Left ventricle myocardium inferior (tissue), 1 donor: ENCODE measurements around the gene NEMF. TPM values are rescaled to one million over a fixed set of nuclear protein-coding genes. Genes with fewer than 3 reads are reported as not detected.

ENCODE experiments used
- DNase-seq: peaks from one replicate; pipeline ENCODE4 v3.0.0-alpha.2; 2020
- H3K27ac ChIP-seq: fragments of 200-600 bp; replicated peaks from 2 replicates; pipeline ENCODE4 v1.8.0; 2021
- H3K27me3 ChIP-seq: fragments of 200-600 bp; 2 replicates; pipeline ENCODE4 v1.8.0; 2021; ENCODE audit warnings: low read depth
- H3K36me3 ChIP-seq: fragments of 200-600 bp; 2 replicates; pipeline ENCODE4 v1.8.0; 2021
- H3K4me1 ChIP-seq: fragments of 200-600 bp; 2 replicates; pipeline ENCODE4 v1.8.0; 2021
- H3K4me3 ChIP-seq: fragments of 200-600 bp; 2 replicates; pipeline ENCODE4 v1.8.0; 2021; ENCODE audit warnings: mild to moderate bottlenecking, moderate library complexity
- H3K9me3 ChIP-seq: fragments of 200-600 bp; replicated peaks from 2 replicates; pipeline ENCODE4 v1.8.0; 2021
- intact Hi-C: fragments of 100-400 bp; cut with micrococcal nuclease; formaldehyde crosslinking; loops from one replicate; pipeline ENCODE4 v1.11.0; 2022
- total RNA-seq: library from RNA; stranded (reverse); fragmentation: NEBNext Ultra II Directional; extraction: Animal tissue kit (Norgen Biotek cat#: 25700); gene quantifications from one replicate; pipeline ENCODE4 v1.2.1, GENCODE V29; 2021
- TF ChIP-seq, protein P1 (sequence below): fragments of 200-600 bp; IDR thresholded peaks from 2 replicates; pipeline ENCODE4 v1.8.0; 2021; ENCODE audit warnings: antibody characterized with exemption, mild to moderate bottlenecking, borderline replicate concordance
- donor health status: DM: no; HTN: yes; CAD: no; lungs with severe emphysema.

The NEMF gene
- total RNA-seq, 1 donor from 2014 or later: 52.7 TPM

DNA sequence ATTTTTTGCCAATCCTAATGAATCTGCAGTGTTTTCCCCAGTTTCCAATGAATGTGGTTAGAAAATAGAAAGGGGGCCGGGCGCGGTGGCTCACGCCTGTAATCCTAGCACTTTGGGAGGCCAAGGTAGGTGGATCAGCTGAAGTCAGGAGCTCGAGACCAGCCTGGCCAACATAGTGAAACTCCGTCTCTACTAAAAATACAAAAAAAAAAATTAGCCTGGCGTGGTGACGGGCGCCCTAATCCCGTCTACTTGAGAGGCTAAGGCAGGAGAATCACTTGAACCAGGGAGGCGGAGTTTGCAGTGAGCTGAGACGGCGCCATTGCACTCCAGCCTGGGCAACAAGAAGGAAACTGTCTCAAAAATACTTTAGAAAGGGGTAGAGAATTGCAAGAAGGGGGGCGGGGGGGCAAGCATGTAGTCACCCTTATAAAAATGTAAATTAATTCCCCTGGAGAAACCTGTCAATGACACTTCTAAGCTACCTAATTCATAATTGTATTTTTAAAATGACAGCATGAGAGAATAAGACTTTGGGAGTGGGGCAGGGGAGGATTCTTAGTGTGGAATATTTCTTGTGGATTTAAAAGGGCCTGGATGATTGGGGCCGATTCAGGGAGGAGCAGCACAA is 82.9 kb downstream of the NEMF start:
- DNase-seq: no peak

DNA sequence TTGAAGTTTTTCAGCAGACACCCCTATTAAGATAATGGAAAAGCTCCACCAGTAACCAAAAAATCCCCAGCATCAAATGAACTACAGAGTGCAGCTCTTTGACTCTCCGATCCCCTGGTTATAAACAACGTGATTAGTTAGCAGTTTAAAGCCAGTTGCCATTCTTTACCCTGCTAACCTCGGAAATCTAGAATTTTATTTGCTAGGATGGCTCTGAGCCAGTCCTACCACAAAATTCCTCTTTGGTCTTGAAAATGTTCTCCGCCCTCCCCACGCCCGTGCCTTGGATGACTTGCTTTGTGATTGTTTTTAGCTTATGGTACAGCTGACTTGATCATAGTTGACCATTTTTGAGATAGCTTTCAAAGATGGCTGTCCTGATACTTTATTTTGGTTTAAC is 83.4 kb downstream of the NEMF start:
- intact Hi-C loops: loop anchor here (10.0 kb wide), 1 partner anchor 134 kb away; the partner anchor contains the start of gene DNAAF2
- H3K27me3 ChIP-seq: no peaks in the 10 kb centered on the region

More for the DNA sequence above, 82.9 kb downstream of the NEMF start:
- Histone ChIP-seq H3K4me3 (peak overlapping the region; percentile 99), H3K4me1 (peaks cover 47% of the 10 kb centered on the region), H3K27me3 (no peaks in the 10 kb centered on the region), H3K9me3 (no peaks in the 10 kb centered on the region), H3K36me3 (peaks cover 28% of the 10 kb centered on the region), H3K27ac (peak overlapping the region; percentile 100)
- TF ChIP-seq, protein P1, sequence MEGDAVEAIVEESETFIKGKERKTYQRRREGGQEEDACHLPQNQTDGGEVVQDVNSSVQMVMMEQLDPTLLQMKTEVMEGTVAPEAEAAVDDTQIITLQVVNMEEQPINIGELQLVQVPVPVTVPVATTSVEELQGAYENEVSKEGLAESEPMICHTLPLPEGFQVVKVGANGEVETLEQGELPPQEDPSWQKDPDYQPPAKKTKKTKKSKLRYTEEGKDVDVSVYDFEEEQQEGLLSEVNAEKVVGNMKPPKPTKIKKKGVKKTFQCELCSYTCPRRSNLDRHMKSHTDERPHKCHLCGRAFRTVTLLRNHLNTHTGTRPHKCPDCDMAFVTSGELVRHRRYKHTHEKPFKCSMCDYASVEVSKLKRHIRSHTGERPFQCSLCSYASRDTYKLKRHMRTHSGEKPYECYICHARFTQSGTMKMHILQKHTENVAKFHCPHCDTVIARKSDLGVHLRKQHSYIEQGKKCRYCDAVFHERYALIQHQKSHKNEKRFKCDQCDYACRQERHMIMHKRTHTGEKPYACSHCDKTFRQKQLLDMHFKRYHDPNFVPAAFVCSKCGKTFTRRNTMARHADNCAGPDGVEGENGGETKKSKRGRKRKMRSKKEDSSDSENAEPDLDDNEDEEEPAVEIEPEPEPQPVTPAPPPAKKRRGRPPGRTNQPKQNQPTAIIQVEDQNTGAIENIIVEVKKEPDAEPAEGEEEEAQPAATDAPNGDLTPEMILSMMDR: no peak
- intact Hi-C loops: loop anchor here (10.0 kb wide), 1 partner anchor 135 kb away; the partner anchor contains the start of gene DNAAF2

DNA sequence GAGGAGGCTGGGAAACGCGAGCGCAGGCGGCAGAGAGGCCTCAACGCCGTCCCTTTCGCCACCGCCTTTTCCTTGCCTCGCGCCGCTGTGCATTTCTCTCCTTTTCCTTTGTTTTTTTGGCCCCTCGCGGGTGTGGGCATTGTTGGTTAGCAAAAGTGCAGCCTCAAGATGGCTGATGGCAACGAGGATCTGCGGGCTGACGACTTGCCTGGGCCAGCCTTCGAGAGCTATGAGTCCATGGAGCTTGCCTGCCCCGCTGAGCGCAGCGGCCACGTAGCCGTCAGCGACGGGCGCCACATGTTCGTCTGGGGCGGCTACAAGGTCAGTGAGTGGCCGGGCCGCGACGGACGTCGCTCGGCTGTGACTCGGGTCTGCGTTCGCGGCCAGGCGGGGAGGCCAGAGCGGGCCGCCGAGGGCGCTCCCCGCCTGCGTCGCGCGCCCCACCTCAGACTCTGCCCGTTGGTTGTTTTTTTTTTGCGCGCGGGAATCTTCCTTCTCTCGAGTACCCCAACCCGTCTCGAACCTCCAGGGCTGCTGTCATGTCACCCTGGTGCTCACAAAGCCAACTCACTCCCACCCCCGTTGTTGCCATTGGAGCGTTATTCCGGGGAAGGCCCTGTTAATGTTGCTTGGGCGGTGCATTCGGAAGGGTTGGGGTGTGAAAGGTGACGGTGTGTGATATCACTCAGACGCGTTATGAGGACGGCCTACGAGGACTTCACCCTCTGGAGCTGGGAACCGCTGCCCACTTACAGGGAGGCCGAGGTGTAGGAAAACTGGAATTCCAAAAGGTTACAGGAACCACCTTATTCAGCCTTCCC is 84.1 kb downstream of the NEMF start:
- Histone ChIP-seq H3K27ac (peak overlapping the region; percentile 100), H3K36me3 (peaks cover 18% of the 10 kb centered on the region), H3K4me1 (peaks cover 47% of the 10 kb centered on the region), H3K9me3 (no peaks in the 10 kb centered on the region), H3K27me3 (no peaks in the 10 kb centered on the region), H3K4me3 (peak overlapping the region; percentile 99)
- peak; percentile 38 for DNase-seq
- TF ChIP-seq, protein P1: no peak
- intact Hi-C loops: loop anchor here (10.0 kb wide), 1 partner anchor 134 kb away; the partner anchor contains the start of gene DNAAF2

More for the DNA sequence above, 83.4 kb downstream of the NEMF start:
- H3K9me3 ChIP-seq: no peaks in the 10 kb centered on the region
- H3K27ac ChIP-seq: peak overlapping the region; percentile 100
- H3K4me3 ChIP-seq: peak overlapping the region; percentile 99
- H3K4me1 ChIP-seq: peaks cover 47% of the 10 kb centered on the region
- TF ChIP-seq, protein P1: no peak
- DNase-seq: no peak
- H3K36me3 ChIP-seq: peaks cover 23% of the 10 kb centered on the region

DNA sequence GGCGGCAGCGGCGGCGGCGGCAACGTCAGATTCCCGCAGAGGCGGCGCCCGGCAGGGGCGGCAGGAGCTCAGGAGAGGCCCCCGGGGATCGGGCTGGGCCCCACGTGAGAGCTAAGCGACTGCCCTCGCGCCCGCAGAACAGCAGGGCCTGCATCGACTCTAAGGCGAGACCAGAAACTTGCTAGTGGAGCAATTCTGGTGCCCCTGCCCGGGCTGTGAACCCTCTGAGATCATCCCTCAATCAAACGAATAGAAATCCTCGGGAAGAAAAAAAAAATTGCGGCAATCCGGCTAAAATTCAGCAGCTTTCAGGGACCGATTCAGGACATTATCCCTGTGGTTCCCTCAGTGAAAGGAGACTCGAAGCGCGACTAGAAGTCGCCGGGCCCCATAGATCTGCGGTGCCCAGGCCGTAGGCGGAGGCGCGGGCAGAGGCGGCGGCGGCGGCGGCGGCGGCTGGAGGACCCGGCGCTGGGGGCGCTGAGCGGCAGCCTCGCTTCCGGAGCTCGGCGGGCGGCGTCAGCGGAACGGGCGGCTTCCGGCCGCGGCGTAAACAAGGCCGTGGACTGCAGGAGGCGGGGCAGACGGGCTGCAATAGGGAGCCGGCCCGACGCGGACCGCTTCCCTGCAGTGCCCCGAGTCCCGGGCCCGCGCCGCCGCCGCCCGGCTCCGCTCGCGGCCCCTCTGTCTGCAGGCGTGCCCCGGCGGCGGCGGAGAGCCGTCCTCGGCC is 84.9 kb downstream of the NEMF start, which contains the start of gene KLHDC2:
TSS of gene KLHDC2 (plus strand) at position 583 of the 730 bp plus-strand sequence. CDS start 316 bp downstream, outside the sequence.
- intact Hi-C loops: loop anchor here (10.0 kb wide), 1 partner anchor 133 kb away; the partner anchor contains the start of gene DNAAF2
- Histone ChIP-seq H3K4me1 (peaks cover 47% of the 10 kb centered on the region), H3K27me3 (no peaks in the 10 kb centered on the region), H3K36me3 (peaks cover 14% of the 10 kb centered on the region), H3K27ac (peak within 1 kb of the TSS; percentile 100), H3K4me3 (peak within 1 kb of the TSS; percentile 99), H3K9me3 (no peaks in the 10 kb centered on the region)
- peak; percentile 92 for DNase-seq
- TF ChIP-seq, protein P1: peak; percentile 53

DNA sequence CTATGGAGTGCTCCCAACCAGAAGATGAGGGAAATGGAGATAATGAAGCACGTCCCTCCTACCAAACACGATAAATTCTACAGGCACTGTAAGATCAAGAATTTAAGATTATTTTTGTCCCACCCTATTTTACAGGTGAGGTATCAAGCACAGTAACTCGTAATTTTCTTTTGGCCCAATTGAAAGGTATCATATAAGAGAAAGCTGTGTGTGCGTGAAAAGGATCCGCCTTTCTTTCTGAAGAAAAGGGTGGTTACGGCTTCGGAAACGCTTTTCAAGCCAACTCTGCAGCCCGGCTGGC is 85.4 kb downstream of the NEMF start:
- Histone ChIP-seq H3K36me3 (peaks cover 9% of the 10 kb centered on the region), H3K4me1 (peaks cover 47% of the 10 kb centered on the region), H3K27me3 (no peaks in the 10 kb centered on the region), H3K27ac (peak overlapping the region; percentile 100), H3K4me3 (peak overlapping the region; percentile 99), H3K9me3 (no peaks in the 10 kb centered on the region)
- intact Hi-C loops: loop anchor here (10.0 kb wide), 1 partner anchor 132 kb away; the partner anchor contains the start of gene DNAAF2
- DNase-seq: no peak
- TF ChIP-seq, protein P1: no peak
